ENCODE measurements around the gene NFATC2.

NFATC2 gene

DNA sequence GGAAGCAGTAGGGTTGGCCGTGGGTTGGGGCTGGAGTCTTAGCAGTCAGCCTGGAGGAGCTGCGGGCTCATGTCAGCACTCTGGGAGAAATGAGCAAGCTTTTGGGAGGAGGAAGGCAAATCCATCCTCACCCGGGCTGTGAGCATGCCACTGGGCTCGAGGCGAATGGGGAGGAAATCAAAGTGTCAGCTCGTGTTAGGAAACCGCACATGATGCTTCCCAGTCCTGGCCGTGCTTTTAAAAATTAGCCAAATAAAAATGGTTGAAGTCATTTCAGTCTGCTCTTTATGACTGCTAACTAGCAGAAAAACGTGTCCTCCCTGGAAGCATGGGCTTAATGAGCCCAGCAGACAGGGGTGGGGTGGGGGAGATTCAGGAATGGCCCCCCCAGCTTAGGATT, 98.1 kb downstream of the NFATC2 start:
- no peaks in the 10 kb centered on the region for H3K27me3 ChIP-seq (ENCODE audit: insufficient read depth, insufficient read length)
- H3K9ac ChIP-seq (ENCODE audit: insufficient read length, low read depth): no peak overlapping the region
- H3K4me1 ChIP-seq (ENCODE audit: insufficient read depth, insufficient read length): peaks cover 13% of the 10 kb centered on the region
- no peak for DNase-seq (ENCODE audit: low read depth, low spot score)
- no peaks in the 10 kb centered on the region for H3K36me3 ChIP-seq (ENCODE audit: insufficient read depth, insufficient read length, low read length)
- H3K4me3 ChIP-seq (ENCODE audit: insufficient read length, low read depth): no peak overlapping the region
- TF ChIP-seq YY1 (IDR thresholded peaks at IDR 0.05; ENCODE audit: insufficient read depth, insufficient read length) (no peak), ZNF274 (IDR thresholded peaks at IDR 0.05; ENCODE audit: low read depth, low read length) (no peak), SUZ12 (IDR thresholded peaks at IDR 0.05; ENCODE audit: extremely low read depth, insufficient read depth, insufficient read length) (no peak)
- no peaks in the 10 kb centered on the region for H3K9me3 ChIP-seq (ENCODE audit: insufficient read depth, low read length)

- H3K9me3 ChIP-seq (ENCODE audit: insufficient read depth, low read length): no peaks in the 10 kb centered on the region
- TF ChIP-seq YY1 (IDR thresholded peaks at IDR 0.05; ENCODE audit: insufficient read depth, insufficient read length): no peak
- TF ChIP-seq ZNF274 (IDR thresholded peaks at IDR 0.05; ENCODE audit: low read depth, low read length): no peak
- TF ChIP-seq SUZ12 (IDR thresholded peaks at IDR 0.05; ENCODE audit: extremely low read depth, insufficient read depth, insufficient read length): no peak
- no peaks in the 10 kb centered on the region for H3K36me3 ChIP-seq (ENCODE audit: insufficient read depth, insufficient read length, low read length)
- no peak overlapping the region for H3K4me3 ChIP-seq (ENCODE audit: insufficient read length, low read depth)
- H3K9ac ChIP-seq (ENCODE audit: insufficient read length, low read depth): no peak overlapping the region
- no peak for DNase-seq (ENCODE audit: low read depth, low spot score)
- H3K27me3 ChIP-seq (ENCODE audit: insufficient read depth, insufficient read length): no peaks in the 10 kb centered on the region
- peaks cover 11% of the 10 kb centered on the region for H3K4me1 ChIP-seq (ENCODE audit: insufficient read depth, insufficient read length)
These were observed 99.9 kb downstream of the NFATC2 start for GRCh38 chr20:51442602-51443001.

- no peak for DNase-seq (ENCODE audit: low read depth, low spot score)
- no peak for TF ChIP-seq YY1 (IDR thresholded peaks at IDR 0.05; ENCODE audit: insufficient read depth, insufficient read length)
- no peak for TF ChIP-seq SUZ12 (IDR thresholded peaks at IDR 0.05; ENCODE audit: extremely low read depth, insufficient read depth, insufficient read length)
- no peak for TF ChIP-seq ZNF274 (IDR thresholded peaks at IDR 0.05; ENCODE audit: low read depth, low read length)
- Histone ChIP-seq H3K4me1 (ENCODE audit: insufficient read depth, insufficient read length) (peaks cover 6% of the 10 kb centered on the region), H3K9me3 (ENCODE audit: insufficient read depth, low read length) (no peaks in the 10 kb centered on the region), H3K36me3 (ENCODE audit: insufficient read depth, insufficient read length, low read length) (no peaks in the 10 kb centered on the region), H3K9ac (ENCODE audit: insufficient read length, low read depth) (peak overlapping the region; percentile 43), H3K27me3 (ENCODE audit: insufficient read depth, insufficient read length) (no peaks in the 10 kb centered on the region), H3K4me3 (ENCODE audit: insufficient read length, low read depth) (no peak overlapping the region)
These were observed 101.9 kb downstream of the NFATC2 start for GRCh38 chr20:51440589-51440988.

- H3K9me3 ChIP-seq (ENCODE audit: insufficient read depth, low read length): no peaks in the 10 kb centered on the region
- TF ChIP-seq SUZ12 (IDR thresholded peaks at IDR 0.05; ENCODE audit: extremely low read depth, insufficient read depth, insufficient read length) (no peak), YY1 (IDR thresholded peaks at IDR 0.05; ENCODE audit: insufficient read depth, insufficient read length) (no peak), ZNF274 (IDR thresholded peaks at IDR 0.05; ENCODE audit: low read depth, low read length) (no peak)
- no peaks in the 10 kb centered on the region for H3K27me3 ChIP-seq (ENCODE audit: insufficient read depth, insufficient read length)
- no peak overlapping the region for H3K9ac ChIP-seq (ENCODE audit: insufficient read length, low read depth)
- no peak for DNase-seq (ENCODE audit: low read depth, low spot score)
- H3K4me1 ChIP-seq (ENCODE audit: insufficient read depth, insufficient read length): peaks cover under 1% of the 10 kb centered on the region
- no peaks in the 10 kb centered on the region for H3K36me3 ChIP-seq (ENCODE audit: insufficient read depth, insufficient read length, low read length)
- H3K4me3 ChIP-seq (ENCODE audit: insufficient read length, low read depth): no peak overlapping the region
These were observed 103.3 kb downstream of the NFATC2 start for GRCh38 chr20:51439160-51439689.

DNA sequence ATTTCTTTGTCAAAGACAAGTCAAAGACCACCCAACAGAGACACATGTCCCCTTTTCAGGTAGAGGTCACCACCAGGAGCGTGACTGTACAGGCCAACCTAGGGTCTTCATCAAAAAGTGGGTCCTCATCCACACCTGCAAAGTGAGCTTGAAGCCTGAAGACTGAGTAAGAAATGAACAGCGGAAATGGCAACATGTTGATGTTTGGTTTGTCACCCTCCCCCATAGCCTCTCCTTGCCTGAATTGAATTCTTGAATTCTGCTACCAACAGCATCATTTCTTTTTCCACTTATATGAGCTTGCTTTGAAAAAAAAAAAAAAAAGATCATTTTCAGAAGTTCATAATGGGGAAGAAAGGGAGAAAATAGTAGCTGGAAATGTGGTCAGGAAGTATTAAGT, 104.4 kb downstream of the NFATC2 start:
- no peaks in the 10 kb centered on the region for H3K4me1 ChIP-seq (ENCODE audit: insufficient read depth, insufficient read length)
- H3K36me3 ChIP-seq (ENCODE audit: insufficient read depth, insufficient read length, low read length): peaks cover 4% of the 10 kb centered on the region
- no peak overlapping the region for H3K9ac ChIP-seq (ENCODE audit: insufficient read length, low read depth)
- H3K27me3 ChIP-seq (ENCODE audit: insufficient read depth, insufficient read length): no peaks in the 10 kb centered on the region
- TF ChIP-seq SUZ12 (IDR thresholded peaks at IDR 0.05; ENCODE audit: extremely low read depth, insufficient read depth, insufficient read length) (no peak), YY1 (IDR thresholded peaks at IDR 0.05; ENCODE audit: insufficient read depth, insufficient read length) (no peak), ZNF274 (IDR thresholded peaks at IDR 0.05; ENCODE audit: low read depth, low read length) (no peak)
- no peaks in the 10 kb centered on the region for H3K9me3 ChIP-seq (ENCODE audit: insufficient read depth, low read length)
- H3K4me3 ChIP-seq (ENCODE audit: insufficient read length, low read depth): no peak overlapping the region
- DNase-seq (ENCODE audit: low read depth, low spot score): no peak

DNA sequence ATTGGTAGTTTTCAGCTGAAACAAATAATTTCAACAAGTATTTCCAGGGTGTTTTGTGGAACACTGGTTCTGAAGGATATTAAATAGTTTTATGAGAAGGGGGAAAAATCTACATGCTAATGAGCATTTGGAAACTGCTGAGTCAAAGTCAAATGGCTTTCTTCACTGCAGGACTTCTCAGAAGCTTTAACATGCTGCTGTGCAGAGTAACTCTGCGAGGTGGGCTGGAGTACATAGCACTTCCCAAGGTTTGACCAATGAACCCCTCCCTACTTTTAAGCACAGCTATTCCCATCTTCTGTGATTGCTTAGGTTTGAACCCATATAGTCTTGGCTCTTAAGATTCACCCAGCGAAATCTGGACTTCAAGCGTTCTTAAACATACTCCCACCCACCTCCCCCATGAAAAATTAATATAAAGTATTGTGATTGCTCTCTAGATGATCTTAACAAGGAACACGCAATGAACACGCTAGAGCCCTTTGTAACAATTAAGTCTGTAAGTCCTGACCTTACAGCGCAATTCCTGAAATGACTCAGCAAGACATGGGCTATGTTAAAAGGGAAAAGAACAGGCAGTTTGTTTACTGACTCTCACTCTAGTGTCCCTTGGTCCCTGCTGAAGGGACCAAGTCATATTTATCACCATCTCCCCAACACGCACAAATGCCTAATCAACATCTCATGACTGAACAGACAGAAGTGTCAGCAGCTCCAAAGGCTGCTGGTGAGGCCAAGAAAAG, 105.2 kb downstream of the NFATC2 start:
- H3K4me1 ChIP-seq (ENCODE audit: insufficient read depth, insufficient read length): no peaks in the 10 kb centered on the region
- no peak overlapping the region for H3K9ac ChIP-seq (ENCODE audit: insufficient read length, low read depth)
- peaks cover 7% of the 10 kb centered on the region for H3K36me3 ChIP-seq (ENCODE audit: insufficient read depth, insufficient read length, low read length)
- TF ChIP-seq ZNF274 (IDR thresholded peaks at IDR 0.05; ENCODE audit: low read depth, low read length) (no peak), SUZ12 (IDR thresholded peaks at IDR 0.05; ENCODE audit: extremely low read depth, insufficient read depth, insufficient read length) (no peak), YY1 (IDR thresholded peaks at IDR 0.05; ENCODE audit: insufficient read depth, insufficient read length) (no peak)
- no peaks in the 10 kb centered on the region for H3K9me3 ChIP-seq (ENCODE audit: insufficient read depth, low read length)
- H3K27me3 ChIP-seq (ENCODE audit: insufficient read depth, insufficient read length): no peaks in the 10 kb centered on the region
- DNase-seq (ENCODE audit: low read depth, low spot score): no peak
- no peak overlapping the region for H3K4me3 ChIP-seq (ENCODE audit: insufficient read length, low read depth)

DNA sequence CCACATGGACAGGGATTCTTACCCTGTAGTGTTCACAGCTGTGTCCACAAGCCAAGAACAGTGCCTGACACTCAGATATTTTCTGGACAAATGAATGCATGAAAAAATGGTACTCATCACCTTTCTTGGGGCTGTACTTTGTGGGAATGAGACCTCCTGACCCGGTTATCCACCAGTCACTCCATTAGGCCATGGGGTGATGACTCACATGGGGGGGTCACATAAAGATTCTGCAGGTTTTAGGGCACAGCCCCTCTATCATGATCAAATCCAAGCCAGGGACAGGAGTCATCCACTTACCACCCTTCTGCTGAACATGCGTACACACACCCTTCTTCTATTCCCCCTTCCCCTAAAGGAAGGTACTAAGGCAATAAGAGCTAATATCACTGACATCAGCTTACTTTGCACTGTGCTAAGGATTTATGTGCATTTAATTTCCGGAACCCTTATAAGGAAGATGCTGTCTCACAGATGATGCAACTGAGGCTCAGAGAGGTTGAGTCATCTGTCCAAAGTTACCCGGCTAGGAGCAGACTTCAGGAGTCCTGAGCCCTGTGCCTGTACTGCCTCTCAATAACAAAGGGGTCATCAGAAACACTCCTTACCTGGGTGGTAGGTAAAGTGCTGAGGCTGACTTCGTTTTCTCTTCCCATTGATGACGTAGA, 107.8 kb downstream of the NFATC2 start:
- H3K9me3 ChIP-seq (ENCODE audit: insufficient read depth, low read length): no peaks in the 10 kb centered on the region
- peaks cover 13% of the 10 kb centered on the region for H3K36me3 ChIP-seq (ENCODE audit: insufficient read depth, insufficient read length, low read length)
- no peak for TF ChIP-seq ZNF274 (IDR thresholded peaks at IDR 0.05; ENCODE audit: low read depth, low read length)
- TF ChIP-seq SUZ12 (IDR thresholded peaks at IDR 0.05; ENCODE audit: extremely low read depth, insufficient read depth, insufficient read length): no peak
- TF ChIP-seq YY1 (IDR thresholded peaks at IDR 0.05; ENCODE audit: insufficient read depth, insufficient read length): no peak
- H3K4me1 ChIP-seq (ENCODE audit: insufficient read depth, insufficient read length): no peaks in the 10 kb centered on the region
- DNase-seq (ENCODE audit: low read depth, low spot score): no peak
- H3K4me3 ChIP-seq (ENCODE audit: insufficient read length, low read depth): no peak overlapping the region
- no peaks in the 10 kb centered on the region for H3K27me3 ChIP-seq (ENCODE audit: insufficient read depth, insufficient read length)
- H3K9ac ChIP-seq (ENCODE audit: insufficient read length, low read depth): no peak overlapping the region

Measured in NT2/D1 (cell line).